AG09309 (cell line): Measurements from ENCODE around the gene CHMP6.
"Not testable (repeated sequence)": the region's sequence is repeated elsewhere in the genome, so short reads cannot be mapped to it uniquely, and the experiment has no call there.

Source experiments
- DNase-seq: peaks from one replicate; pipeline ENCODE4 v3.0.0-alpha.2; 2010; ENCODE audit warnings: low read depth
- H3K4me3 ChIP-seq: 2 replicates; pipeline ENCODE4 v1.5.1; 2011; ENCODE audit warnings: mild to moderate bottlenecking, low read depth, low read length, moderate library complexity; ENCODE audit not compliant: control insufficient read depth
- TF ChIP-seq, protein P1 (sequence below): IDR thresholded peaks from 2 replicates; pipeline ENCODE4 v1.5.1; 2011; ENCODE audit warnings: mild to moderate bottlenecking, low read depth, low read length, inconsistent platforms; ENCODE audit not compliant: insufficient read depth, control insufficient read depth; ENCODE audit errors: missing control alignments

Gene CHMP6

GRCh38 chr17:81027038-81027437, 35.4 kb downstream of the CHMP6 start:
- TF ChIP-seq, protein P1, sequence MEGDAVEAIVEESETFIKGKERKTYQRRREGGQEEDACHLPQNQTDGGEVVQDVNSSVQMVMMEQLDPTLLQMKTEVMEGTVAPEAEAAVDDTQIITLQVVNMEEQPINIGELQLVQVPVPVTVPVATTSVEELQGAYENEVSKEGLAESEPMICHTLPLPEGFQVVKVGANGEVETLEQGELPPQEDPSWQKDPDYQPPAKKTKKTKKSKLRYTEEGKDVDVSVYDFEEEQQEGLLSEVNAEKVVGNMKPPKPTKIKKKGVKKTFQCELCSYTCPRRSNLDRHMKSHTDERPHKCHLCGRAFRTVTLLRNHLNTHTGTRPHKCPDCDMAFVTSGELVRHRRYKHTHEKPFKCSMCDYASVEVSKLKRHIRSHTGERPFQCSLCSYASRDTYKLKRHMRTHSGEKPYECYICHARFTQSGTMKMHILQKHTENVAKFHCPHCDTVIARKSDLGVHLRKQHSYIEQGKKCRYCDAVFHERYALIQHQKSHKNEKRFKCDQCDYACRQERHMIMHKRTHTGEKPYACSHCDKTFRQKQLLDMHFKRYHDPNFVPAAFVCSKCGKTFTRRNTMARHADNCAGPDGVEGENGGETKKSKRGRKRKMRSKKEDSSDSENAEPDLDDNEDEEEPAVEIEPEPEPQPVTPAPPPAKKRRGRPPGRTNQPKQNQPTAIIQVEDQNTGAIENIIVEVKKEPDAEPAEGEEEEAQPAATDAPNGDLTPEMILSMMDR = no peak
- DNase-seq = no peak
- no peak overlapping the region for H3K4me3 ChIP-seq

- no peak overlapping the region for H3K4me3 ChIP-seq
- TF ChIP-seq, protein P1 = no peak
- no peak for DNase-seq
Measured at GRCh38 chr17:81027591-81028505, 36.2 kb downstream of the CHMP6 start.

- TF ChIP-seq, protein P1 = no peak
- no peak for DNase-seq
- no peak overlapping the region for H3K4me3 ChIP-seq
Measured at GRCh38 chr17:81028506-81028858, 36.8 kb downstream of the CHMP6 start.

GRCh38 chr17:81029859-81030258, 38.2 kb downstream of the CHMP6 start:
- TF ChIP-seq, protein P1 = no peak
- no peak for DNase-seq
- H3K4me3 ChIP-seq = no peak overlapping the region

GRCh38 chr17:81030312-81030711, 38.7 kb downstream of the CHMP6 start:
- not testable (repeated sequence) for H3K4me3 ChIP-seq, DNase-seq

GRCh38 chr17:81030741-81031565, 39.3 kb downstream of the CHMP6 start:
- no peak overlapping the region for H3K4me3 ChIP-seq
- no peak for DNase-seq
- TF ChIP-seq, protein P1 = no peak
